ENCODE measurements around the gene PTH2.

GRCh38 chr19:49425922-49426592 is 2.8 kb upstream of the PTH2 start:
- TF ChIP-seq POLR2A (IDR thresholded peaks at IDR 0.05) (no peak), CTCF (IDR thresholded peaks at IDR 0.05) (no peak), EP300 (IDR thresholded peaks at IDR 0.05) (no peak)
